HCT116 (cell line): Measurements from ENCODE around the gene HGFAC. TPM values are rescaled to one million over a fixed set of nuclear protein-coding genes. Genes with fewer than 3 reads are reported as not detected.

Experiments
- ATAC-seq: fragments of 200-7000 bp; cut with Tn5 transposase; 2 replicates; pipeline ENCODE4 v1.9.1; 2020; ENCODE audit warnings: mild to moderate bottlenecking, moderate library complexity
- BruUV-seq: library from RNA; stranded (reverse); fragments of 400-500 nt; replicated peaks from 2 replicates; lab custom pipeline; 2021; lab: Mats Ljungman, UMichigan
- CTCF ChIA-PET: fragments of 300-600 bp; sonication (Branson Sonifier 250); formaldehyde crosslinking; loops from one replicate; lab custom pipeline; 2021; ENCODE audit warnings: antibody characterized with exemption; lab: Charles Lee
- POLR2A ChIA-PET: fragments of 300-600, 350-600 bp; sonication (Branson Sonifier 250); formaldehyde crosslinking; loops from one replicate; lab custom pipeline; 2021; ENCODE audit warnings: antibody characterized with exemption; lab: Charles Lee
- RAD21 ChIA-PET, 2 experiments: fragments of 300-600 bp; sonication (Branson Sonifier 250); formaldehyde crosslinking; loops; one replicate each; lab custom pipeline; 2023; ENCODE audit warnings: low total read pairs in 2 of 2; ENCODE audit not compliant: uncharacterized antibody in 2 of 2, unreplicated experiment in 2 of 2, low non-redundant PET in 1 of 2; lab: Charles Lee
- DNase-seq: peaks from one replicate; pipeline ENCODE4 v3.0.0-alpha.2; 2010; ENCODE audit warnings: low read depth, low spot score
- H2AFZ ChIP-seq: fragments of 200-600 bp; shearing (Covaris generic), sonication (generic); 2 replicates; pipeline ENCODE4 v1.6.1; 2017; ENCODE audit warnings: low read depth, mixed run types, mixed read lengths, antibody characterized with exemption, low read length; ENCODE audit not compliant: poor library complexity, severe bottlenecking
- H3K27ac ChIP-seq: 2 replicates; pipeline ENCODE4 v1.5.1; 2012; ENCODE audit warnings: low read depth, low read length
- H3K27me3 ChIP-seq: fragments of 200-600 bp; sonication (generic); 2 replicates; pipeline ENCODE4 v1.6.1; 2016; ENCODE audit warnings: mixed run types, low read length, mixed read lengths; ENCODE audit not compliant: insufficient read depth
- H3K36me3 ChIP-seq, 2 experiments: fragments of 200-500 bp in 1 of 2; fragments of 200-600 bp in 1 of 2; sonication (Bioruptor generic) in 1 of 2; sonication (generic) in 1 of 2; 2 replicates each; pipeline versions ENCODE4 v1.5.1 to v1.6.1; 2014 to 2016; ENCODE audit warnings: low read length in 2 of 2, inconsistent platforms in 1 of 2, mixed read lengths in 1 of 2, mixed run types in 1 of 2; ENCODE audit not compliant: insufficient read depth in 2 of 2, control insufficient read depth in 1 of 2
- H3K4me1 ChIP-seq, 2 experiments: fragments of 200-600 bp in 1 of 2; sonication (generic) in 1 of 2; 2 replicates each; pipeline versions ENCODE4 v1.5.1 to v1.6.1; 2012 to 2017; ENCODE audit warnings: low read length in 2 of 2, inconsistent platforms in 1 of 2, mild to moderate bottlenecking in 1 of 2, mixed read lengths in 1 of 2, mixed run types in 1 of 2, moderate library complexity in 1 of 2; ENCODE audit not compliant: insufficient read depth in 2 of 2, control insufficient read depth in 1 of 2
- H3K4me2 ChIP-seq: fragments of 200-600 bp; sonication (generic); 2 replicates; pipeline ENCODE4 v1.6.1; 2017; ENCODE audit warnings: mixed run types, low read length, mixed read lengths
- H3K4me3 ChIP-seq, 2 experiments: fragments of 200-600 bp in 1 of 2; sonication (generic) in 1 of 2; replicated peaks in 1 of 2; 2 replicates each; pipeline ENCODE4 v1.5.1; 2011 to 2016; ENCODE audit warnings: low read length in 2 of 2, control low read depth in 1 of 2, low read depth in 1 of 2, mild to moderate bottlenecking in 1 of 2, mixed read lengths in 1 of 2, mixed run types in 1 of 2
- H3K79me2 ChIP-seq: fragments of 200-600 bp; sonication (generic); 2 replicates; pipeline ENCODE4 v1.6.1; 2017; ENCODE audit warnings: mild to moderate bottlenecking, mixed run types, low read length, moderate library complexity, mixed read lengths; ENCODE audit not compliant: insufficient read depth
- H3K9ac ChIP-seq: fragments of 200-600 bp; sonication (generic); 2 replicates; pipeline ENCODE4 v1.6.1; 2016; ENCODE audit warnings: low read length, mixed read lengths
- H3K9me2 ChIP-seq: fragments of 200-600 bp; sonication (generic), shearing (Covaris generic); 2 replicates; pipeline ENCODE4 v1.6.1; 2017; ENCODE audit warnings: mixed run types, mild to moderate bottlenecking, moderate library complexity; ENCODE audit not compliant: insufficient read depth
- H3K9me3 ChIP-seq, 2 experiments: fragments of 200-500 bp in 1 of 2; fragments of 200-600 bp in 1 of 2; sonication (Bioruptor generic) in 1 of 2; sonication (generic) in 1 of 2; 2 replicates each; pipeline ENCODE4 v1.6.1; 2014 to 2017; ENCODE audit warnings: low read length in 2 of 2, mixed read lengths in 2 of 2, inconsistent platforms in 1 of 2, low read depth in 1 of 2, mild to moderate bottlenecking in 1 of 2, mixed run types in 1 of 2, moderate library complexity in 1 of 2; ENCODE audit not compliant: control insufficient read depth in 1 of 2, insufficient read depth in 1 of 2
- H4K20me1 ChIP-seq: fragments of 200-600 bp; sonication (generic), shearing (Covaris generic); 2 replicates; pipeline ENCODE4 v1.6.1; 2017; ENCODE audit warnings: mixed run types, mild to moderate bottlenecking, moderate library complexity; ENCODE audit not compliant: insufficient read depth
- CBX3 ChIP-seq: IDR thresholded peaks from 2 replicates; pipeline ENCODE4 v1.6.1; 2012; ENCODE audit warnings: low read depth
- CEBPB ChIP-seq: IDR thresholded peaks from 2 replicates; pipeline ENCODE4 v1.6.1; 2012; ENCODE audit warnings: low read depth
- POLR2A ChIP-seq: IDR thresholded peaks from 2 replicates; pipeline ENCODE4 v1.7.0; 2011; ENCODE audit warnings: borderline replicate concordance; ENCODE audit not compliant: insufficient read depth, insufficient read length; ENCODE audit errors: extremely low read depth
- POLR2AphosphoS5 ChIP-seq: IDR thresholded peaks from 2 replicates; pipeline ENCODE4 v1.6.1; 2011; ENCODE audit warnings: mild to moderate bottlenecking, low read depth, low read length, moderate library complexity
- YY1 ChIP-seq: IDR thresholded peaks from 2 replicates; pipeline ENCODE4 v1.6.1; 2011; ENCODE audit warnings: low read length, low read depth, moderate library complexity, mild to moderate bottlenecking; ENCODE audit not compliant: insufficient replicate concordance; ENCODE audit errors: extremely low read depth
- ZNF274 ChIP-seq: fragments of 200-500 bp; sonication (Bioruptor generic); IDR thresholded peaks from 2 replicates; pipeline ENCODE4 v1.6.1; 2014; ENCODE audit warnings: mild to moderate bottlenecking, low read depth, low read length, inconsistent platforms
- intact Hi-C: fragments of 100-400 bp; cut with micrococcal nuclease; formaldehyde crosslinking; loops from 2 replicates; pipeline ENCODE4 v1.10.0; 2022
- total RNA-seq: library from RNA; stranded (reverse); gene quantifications from one replicate; pipeline ENCODE4 v1.2.1, GENCODE V29; 2021; ENCODE audit not compliant: unreplicated experiment
- TF ChIP-seq, protein P1 (sequence below): IDR thresholded peaks from 2 replicates; pipeline ENCODE4 v1.6.1; 2012

HGFAC gene
- total RNA-seq, 1 experiment from 2014 or later = 1.1 TPM

DNA sequence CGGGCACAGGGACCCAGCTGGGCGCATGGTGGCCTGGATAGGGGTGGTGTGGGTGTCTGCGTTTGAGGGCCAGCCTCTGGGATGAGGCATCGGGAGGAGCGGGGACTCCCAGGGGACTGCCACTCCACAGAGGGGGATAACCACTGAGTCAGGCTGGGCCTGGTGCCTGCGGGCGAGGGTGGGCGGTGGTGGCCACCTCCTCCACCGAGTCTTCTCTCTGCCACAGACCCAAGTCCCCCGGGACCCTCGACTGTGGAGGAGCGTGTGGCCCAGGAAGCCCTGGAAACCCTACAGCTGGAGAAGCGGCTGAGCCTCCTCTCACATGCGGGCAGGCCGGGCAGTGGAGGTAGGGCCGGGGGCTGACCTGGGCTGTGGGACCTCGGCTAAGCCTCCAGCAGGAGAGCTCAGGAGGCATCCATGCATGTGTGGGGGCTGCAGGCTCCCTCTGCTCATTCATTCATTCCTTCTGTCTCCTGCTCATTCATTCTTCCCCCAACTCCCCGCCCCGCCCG, 47.7 kb downstream of the HGFAC start:
- BruUV-seq = no TSS peak
- ATAC-seq = no peak

DNA sequence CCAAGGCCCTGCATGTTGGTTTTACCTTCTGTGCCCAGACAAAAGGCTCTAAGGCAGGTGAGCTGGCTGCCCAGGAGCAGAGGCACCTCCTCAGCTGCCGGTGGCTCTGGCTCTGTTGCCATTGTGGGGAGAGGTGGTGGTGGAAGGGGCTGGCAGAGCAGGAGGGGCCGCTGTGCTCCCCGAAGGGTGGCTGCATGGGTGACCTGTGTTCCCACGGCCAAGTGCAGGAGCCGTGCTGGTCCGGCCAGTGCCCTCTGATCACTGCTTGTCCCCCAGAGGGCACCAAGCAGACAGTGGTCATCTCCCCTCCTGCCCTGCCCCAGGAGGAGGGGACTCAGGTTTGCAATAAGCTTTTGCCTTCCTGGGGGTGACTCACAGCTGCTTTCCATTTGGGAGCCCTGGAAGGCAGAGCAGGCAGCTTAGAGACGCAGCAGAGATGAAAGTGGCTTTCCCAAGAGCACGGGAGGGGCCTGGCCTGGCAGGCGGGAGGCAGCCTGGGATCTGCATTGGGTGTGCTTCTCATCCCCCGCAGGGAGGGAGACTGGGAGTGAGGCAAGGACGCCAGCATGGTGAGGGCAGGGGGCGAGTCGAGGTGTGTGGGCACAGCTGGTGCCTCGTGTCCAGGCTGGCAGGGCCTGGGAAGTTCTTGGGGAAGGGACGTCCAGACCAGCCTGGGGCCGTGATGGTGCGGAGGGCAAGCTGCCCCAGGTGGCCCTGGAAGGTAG, 50.1 kb downstream of the HGFAC start:
- RAD21 ChIA-PET = no interaction called here
- no peak for DNase-seq
- no peak for ATAC-seq
- Histone ChIP-seq H2AFZ (no peak overlapping the region), H3K9me3 (no peaks in the 10 kb centered on the region), H3K27ac (no peak overlapping the region), H3K4me1 (no peaks in the 10 kb centered on the region; a peak in 1 of 4 replicates), H3K27me3 (no peaks in the 10 kb centered on the region), H3K36me3 (no peaks in the 10 kb centered on the region), H3K4me3 (no peak overlapping the region), H4K20me1 (no peaks in the 10 kb centered on the region), H3K79me2 (no peaks in the 10 kb centered on the region), H3K9ac (no peak overlapping the region), H3K4me2 (no peak overlapping the region), H3K9me2 (no peaks in the 10 kb centered on the region)
- TF ChIP-seq POLR2AphosphoS5 (no peak), CBX3 (no peak), YY1 (no peak), POLR2A (no peak)
- POLR2A ChIA-PET = no interaction called here
- BruUV-seq = no TSS peak
- intact Hi-C loops = no loop called here
- CTCF ChIA-PET = no interaction called here

More for the DNA sequence above, 47.7 kb downstream of the HGFAC start:
- Histone ChIP-seq H3K27ac (no peak overlapping the region), H4K20me1 (no peaks in the 10 kb centered on the region), H3K9me3 (no peaks in the 10 kb centered on the region), H3K4me2 (no peak overlapping the region), H3K4me1 (peaks cover 12 to 15% of the 10 kb centered on the region in 2 experiments), H3K36me3 (no peaks in the 10 kb centered on the region), H2AFZ (no peak overlapping the region), H3K79me2 (no peaks in the 10 kb centered on the region), H3K9me2 (no peaks in the 10 kb centered on the region), H3K9ac (no peak overlapping the region), H3K27me3 (no peaks in the 10 kb centered on the region), H3K4me3 (no peak overlapping the region)
- POLR2A ChIA-PET = no interaction called here
- DNase-seq = no peak
- TF ChIP-seq POLR2A (no peak), ZNF274 (no peak), CEBPB (no peak)
- TF ChIP-seq, protein P1, sequence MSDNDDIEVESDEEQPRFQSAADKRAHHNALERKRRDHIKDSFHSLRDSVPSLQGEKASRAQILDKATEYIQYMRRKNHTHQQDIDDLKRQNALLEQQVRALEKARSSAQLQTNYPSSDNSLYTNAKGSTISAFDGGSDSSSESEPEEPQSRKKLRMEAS = no peak
- RAD21 ChIA-PET = no interaction called here
- CTCF ChIA-PET = no interaction called here
- intact Hi-C loops = no loop called here
